Measurements from ENCODE around the gene WAC. TPM values are rescaled to one million over a fixed set of nuclear protein-coding genes. Genes with fewer than 3 reads are reported as not detected.

The WAC gene
- total RNA-seq, 4 donors from 2014 or later, result 141 to 162 (median 155) TPM

- H3K4me1 ChIP-seq, result peaks cover 0 to 68% (median 16%) of the 10 kb centered on the region in 3 donors
- peak overlapping the region; percentile 91 to 99 (median 98) for H3K27ac ChIP-seq
- H3K27me3 ChIP-seq, result no peaks in the 10 kb centered on the region
- H3K36me3 ChIP-seq, result peaks cover 0 to 29% of the 10 kb centered on the region in 2 donors
- H3K4me3 ChIP-seq, result peak overlapping the region; percentile 94 to 96
- no peaks in the 10 kb centered on the region for H3K9me3 ChIP-seq
- 7% methylated on average over 3 of the region's 52 CpGs; no CpG with 5 or more reads in 1 of the 2 donors for WGBS, 2 donors (ENCODE audit: low coverage in 1 of 2)
- peak; percentile 17 for ATAC-seq
- TF ChIP-seq POLR2AphosphoS5 (IDR thresholded peaks at IDR 0.05) (no peak), POLR2A (IDR thresholded peaks at IDR 0.05) (peak in 1 of 2 donors; percentile 37)
Observed at GRCh38 chr10:28533186-28533564, 257 bp downstream of the WAC start.

- H3K4me3 ChIP-seq, result peak overlapping the region; percentile 94 to 96
- WGBS, 2 donors (ENCODE audit: low coverage in 1 of 2), result 0% methylated on average over 2 to 5 of the region's 64 CpGs
- no peaks in the 10 kb centered on the region for H3K27me3 ChIP-seq
- H3K9me3 ChIP-seq, result no peaks in the 10 kb centered on the region
- H3K36me3 ChIP-seq, result peaks cover 0 to 34% of the 10 kb centered on the region in 2 donors
- TF ChIP-seq POLR2AphosphoS5 (IDR thresholded peaks at IDR 0.05) (no peak), CTCF (IDR thresholded peaks at IDR 0.05) (peak in 1 of 4 experiments; percentile 7)
- ATAC-seq, result peak; percentile 35
- H3K27ac ChIP-seq, result peak overlapping the region; percentile 91 to 99 (median 98)
- H3K4me1 ChIP-seq, result peaks cover 0 to 73% (median 16%) of the 10 kb centered on the region in 3 donors
Observed at GRCh38 chr10:28533571-28534304, 820 bp downstream of the WAC start.

- Histone ChIP-seq H3K9me3 (no peaks in the 10 kb centered on the region), H3K27ac (no peak overlapping the region), H3K27me3 (no peaks in the 10 kb centered on the region), H3K4me1 (peaks cover 0 to 72% (median 15%) of the 10 kb centered on the region in 3 donors), H3K36me3 (peaks cover 0 to 56% of the 10 kb centered on the region in 2 donors), H3K4me3 (no peak overlapping the region)
- TF ChIP-seq CTCF (IDR thresholded peaks at IDR 0.05), result no peak
- TF ChIP-seq EP300 (IDR thresholded peaks at IDR 0.05), result no peak
- TF ChIP-seq POLR2A (IDR thresholded peaks at IDR 0.05), result no peak
- no peak for TF ChIP-seq POLR2AphosphoS5 (IDR thresholded peaks at IDR 0.05)
- no peak for ATAC-seq
- 90% methylated on average over 2 of the region's 6 CpGs; no CpG with 5 or more reads in 1 of the 2 donors for WGBS, 2 donors (ENCODE audit: low coverage in 1 of 2)
Observed at GRCh38 chr10:28535846-28536245, 2.9 kb downstream of the WAC start.

GRCh38 chr10:28538595-28538994 is 5.7 kb downstream of the WAC start:
- Histone ChIP-seq H3K4me3 (no peak overlapping the region), H3K27ac (no peak overlapping the region), H3K36me3 (peaks cover 0 to 78% of the 10 kb centered on the region in 2 donors), H3K27me3 (no peaks in the 10 kb centered on the region), H3K4me1 (peaks cover 0 to 79% (median 13%) of the 10 kb centered on the region in 3 donors), H3K9me3 (no peaks in the 10 kb centered on the region)
- TF ChIP-seq POLR2AphosphoS5 (IDR thresholded peaks at IDR 0.05) (no peak), POLR2A (IDR thresholded peaks at IDR 0.05) (no peak), CTCF (IDR thresholded peaks at IDR 0.05) (no peak), EP300 (IDR thresholded peaks at IDR 0.05) (no peak)
- ATAC-seq, result no peak
- 22 to 67% methylated on average over 1 of the region's 1 CpG for WGBS, 2 donors (ENCODE audit: low coverage in 1 of 2)

- Histone ChIP-seq H3K9me3 (no peaks in the 10 kb centered on the region), H3K27ac (no peak overlapping the region), H3K4me1 (peaks cover 0 to 74% (median 17%) of the 10 kb centered on the region in 3 donors), H3K36me3 (peaks cover 0 to 80% of the 10 kb centered on the region in 2 donors), H3K4me3 (no peak overlapping the region), H3K27me3 (no peaks in the 10 kb centered on the region)
- no peak for TF ChIP-seq CTCF (IDR thresholded peaks at IDR 0.05)
- no peak for TF ChIP-seq EP300 (IDR thresholded peaks at IDR 0.05)
- TF ChIP-seq POLR2A (IDR thresholded peaks at IDR 0.05), result no peak
- TF ChIP-seq POLR2AphosphoS5 (IDR thresholded peaks at IDR 0.05), result no peak
- 75 to 83% methylated on average over 3 of the region's 3 CpGs for WGBS, 2 donors (ENCODE audit: low coverage in 1 of 2)
- no peak for ATAC-seq
Observed at GRCh38 chr10:28540145-28540544, 7.2 kb downstream of the WAC start.
